BLaER1 (cell line): ENCODE results near the gene GREM1.

ENCODE experiments used
- H3K27ac ChIP-seq: shearing (Covaris generic); formaldehyde crosslinking; 2 replicates; pipeline ENCODE4 v1.8.1; 2022
- H3K27me3 ChIP-seq: shearing (Covaris generic); formaldehyde crosslinking; 2 replicates; pipeline ENCODE4 v1.8.1; 2022
- H3K36me3 ChIP-seq: shearing (Covaris generic); formaldehyde crosslinking; 2 replicates; pipeline ENCODE4 v1.8.1; 2022
- H3K4me1 ChIP-seq: shearing (Covaris generic); formaldehyde crosslinking; 2 replicates; pipeline ENCODE4 v1.8.1; 2022
- H3K4me2 ChIP-seq: shearing (Covaris generic); formaldehyde crosslinking; 2 replicates; pipeline ENCODE4 v1.8.1; 2022
- H3K4me3 ChIP-seq: shearing (Covaris generic); formaldehyde crosslinking; 2 replicates; pipeline ENCODE4 v1.8.1; 2022
- H3K9ac ChIP-seq: shearing (Covaris generic); formaldehyde crosslinking; 2 replicates; pipeline ENCODE4 v1.8.1; 2022
- H3K9me3 ChIP-seq: shearing (Covaris generic); formaldehyde crosslinking; 2 replicates; pipeline ENCODE4 v1.8.1; 2022
- H4K20me1 ChIP-seq: shearing (Covaris generic); formaldehyde crosslinking; 2 replicates; pipeline ENCODE4 v1.8.1; 2022
- Cebpa-rat ChIP-seq: shearing (Covaris generic); IDR thresholded peaks from 2 replicates; pipeline ENCODE4 v1.8.1; 2022

Gene GREM1

DNA sequence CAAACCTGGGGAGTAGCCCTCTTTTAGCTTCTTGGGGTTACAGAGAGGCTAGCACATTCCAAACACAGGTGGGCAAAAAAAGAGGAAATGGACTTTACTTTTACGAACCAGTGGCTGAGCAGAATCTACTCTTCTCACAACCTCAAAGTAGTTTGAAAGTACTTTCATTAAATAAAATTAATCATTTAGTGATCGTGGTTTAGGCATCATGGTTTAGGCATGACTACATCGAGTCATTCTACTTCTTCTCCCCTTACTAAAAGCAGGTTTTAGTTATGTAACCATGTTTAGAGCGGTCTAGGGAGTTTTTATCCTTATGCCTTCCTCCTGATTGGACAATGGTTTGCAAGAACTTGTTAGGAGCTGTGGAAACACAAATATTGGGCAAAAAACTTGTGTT, 2.5 kb upstream of the GREM1 start:
- Histone ChIP-seq H3K36me3 (no peaks in the 10 kb centered on the region), H3K4me3 (no peak overlapping the region), H3K4me1 (peaks cover 37% of the 10 kb centered on the region), H4K20me1 (peaks cover 27% of the 10 kb centered on the region), H3K4me2 (no peak overlapping the region), H3K27me3 (peaks cover 59% of the 10 kb centered on the region), H3K9me3 (no peaks in the 10 kb centered on the region), H3K9ac (no peak overlapping the region), H3K27ac (no peak overlapping the region)
- no peak for TF ChIP-seq Cebpa-rat

DNA sequence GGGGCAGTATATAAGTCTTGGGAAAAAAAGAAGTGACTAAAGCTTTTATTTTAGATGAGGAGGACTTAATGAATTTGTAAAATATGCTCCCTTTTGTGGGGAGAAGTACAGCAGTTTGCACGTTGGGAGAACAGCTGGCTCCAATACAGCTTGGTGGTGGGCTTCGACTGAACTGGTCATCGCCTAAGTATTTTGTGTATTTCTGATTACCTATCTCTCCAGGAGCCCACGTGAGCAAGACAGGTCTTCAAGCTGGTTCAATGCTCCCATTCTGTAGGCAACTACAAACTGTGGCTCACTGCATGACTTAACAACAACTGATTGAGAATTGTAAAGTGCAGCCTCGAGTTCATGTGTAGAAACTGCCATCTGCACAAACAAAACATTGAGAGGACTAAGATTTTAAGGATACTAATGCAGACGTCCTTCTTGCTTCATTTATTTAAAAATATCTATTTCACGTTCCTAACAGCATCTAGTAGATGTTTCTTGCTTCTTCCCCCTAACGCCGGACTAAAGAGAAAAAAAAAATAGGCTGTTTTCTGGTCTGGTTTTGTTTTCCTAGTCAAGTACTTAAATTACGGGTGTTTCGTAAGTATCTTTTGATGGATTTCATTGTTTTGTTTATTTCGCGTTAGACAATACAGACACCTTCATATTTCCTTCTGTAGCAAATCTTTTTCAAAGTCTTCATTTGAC, 1.4 kb upstream of the GREM1 start:
- peaks cover 70% of the 10 kb centered on the region for H3K27me3 ChIP-seq
- no peak for TF ChIP-seq Cebpa-rat
- H3K9ac ChIP-seq, result no peak overlapping the region
- peak overlapping the region; percentile 63; the same call in 1 of the 2 replicates for H3K4me3 ChIP-seq
- H3K36me3 ChIP-seq, result no peaks in the 10 kb centered on the region
- H3K4me2 ChIP-seq, result peak overlapping the region; percentile 89
- no peak overlapping the region for H3K27ac ChIP-seq
- H4K20me1 ChIP-seq, result peaks cover 27% of the 10 kb centered on the region
- H3K9me3 ChIP-seq, result peaks cover 4% of the 10 kb centered on the region; the same call in 1 of the 2 replicates
- peaks cover 37% of the 10 kb centered on the region for H3K4me1 ChIP-seq

DNA sequence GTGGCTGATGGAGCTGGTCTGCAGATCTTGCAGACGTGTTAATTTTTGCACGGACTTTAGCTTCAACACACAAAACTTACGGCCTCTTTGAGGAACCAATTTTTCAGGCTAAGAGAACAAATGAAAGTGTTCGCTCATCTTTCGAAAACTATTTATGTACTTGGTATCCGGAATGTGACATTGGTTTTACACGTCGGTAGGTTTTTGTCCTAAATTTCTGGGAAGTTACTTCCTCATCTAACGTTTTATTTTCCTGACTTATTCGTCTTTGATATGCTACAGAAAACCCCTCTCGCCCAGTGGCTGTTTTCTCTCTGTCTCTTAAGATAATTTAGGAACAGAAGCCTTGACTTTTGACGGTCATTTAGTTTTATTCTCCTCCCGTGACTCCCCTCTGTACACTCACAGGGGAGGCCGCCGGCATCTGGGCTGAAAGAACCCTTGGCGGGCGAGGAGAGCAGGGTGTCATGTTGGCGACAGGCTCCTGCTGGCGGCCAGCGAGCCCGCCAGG, 834 bp upstream of the GREM1 start:
- Histone ChIP-seq H3K4me1 (peaks cover 37% of the 10 kb centered on the region), H3K27me3 (peaks cover 76% of the 10 kb centered on the region), H3K4me3 (peak overlapping the region; percentile 63), H3K27ac (no peak overlapping the region), H3K9me3 (peaks cover 4% of the 10 kb centered on the region; the same call in 1 of the 2 replicates), H3K4me2 (peak overlapping the region; percentile 89), H3K36me3 (no peaks in the 10 kb centered on the region), H3K9ac (no peak overlapping the region; the same call in 1 of the 2 replicates), H4K20me1 (peaks cover 27% of the 10 kb centered on the region)
- no peak for TF ChIP-seq Cebpa-rat

DNA sequence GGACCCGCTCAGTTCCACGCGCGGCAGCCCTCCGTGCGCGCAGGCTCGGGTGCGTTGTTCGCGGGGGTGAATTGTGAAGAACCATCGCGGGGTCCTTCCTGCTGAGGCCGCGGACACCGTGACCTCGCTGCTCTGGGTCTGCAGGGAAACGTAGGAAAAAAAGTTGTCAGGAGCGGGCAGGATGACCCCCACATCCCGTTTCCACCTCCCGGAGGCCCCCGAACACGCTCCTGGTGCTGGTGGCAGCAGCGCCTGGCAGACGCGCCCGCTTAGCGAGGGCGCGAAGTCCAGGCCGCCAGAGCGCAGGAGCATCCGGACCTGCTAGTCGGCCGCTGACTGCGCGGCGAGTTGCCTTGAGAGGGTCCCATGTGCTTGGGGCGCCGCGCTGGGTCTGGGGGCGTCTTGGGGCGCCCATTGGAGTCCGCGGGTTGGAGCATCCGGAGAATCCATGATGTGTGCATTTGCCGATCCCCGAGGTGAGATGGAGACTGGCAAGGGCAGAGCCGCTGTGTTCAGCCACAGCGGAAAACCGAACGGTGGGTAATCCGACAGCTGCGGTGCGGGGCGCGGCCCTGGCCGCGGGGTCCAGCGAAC, 520 bp downstream of the GREM1 start:
- Histone ChIP-seq H3K27ac (no peak overlapping the region), H3K9me3 (peaks cover 4% of the 10 kb centered on the region; the same call in 1 of the 2 replicates), H3K4me2 (peak overlapping the region; percentile 89), H4K20me1 (peaks cover 27% of the 10 kb centered on the region), H3K27me3 (peaks cover 83% of the 10 kb centered on the region), H3K4me3 (peak overlapping the region; percentile 63), H3K9ac (no peak overlapping the region; the same call in 1 of the 2 replicates), H3K4me1 (peaks cover 37% of the 10 kb centered on the region), H3K36me3 (no peaks in the 10 kb centered on the region)
- no peak for TF ChIP-seq Cebpa-rat

DNA sequence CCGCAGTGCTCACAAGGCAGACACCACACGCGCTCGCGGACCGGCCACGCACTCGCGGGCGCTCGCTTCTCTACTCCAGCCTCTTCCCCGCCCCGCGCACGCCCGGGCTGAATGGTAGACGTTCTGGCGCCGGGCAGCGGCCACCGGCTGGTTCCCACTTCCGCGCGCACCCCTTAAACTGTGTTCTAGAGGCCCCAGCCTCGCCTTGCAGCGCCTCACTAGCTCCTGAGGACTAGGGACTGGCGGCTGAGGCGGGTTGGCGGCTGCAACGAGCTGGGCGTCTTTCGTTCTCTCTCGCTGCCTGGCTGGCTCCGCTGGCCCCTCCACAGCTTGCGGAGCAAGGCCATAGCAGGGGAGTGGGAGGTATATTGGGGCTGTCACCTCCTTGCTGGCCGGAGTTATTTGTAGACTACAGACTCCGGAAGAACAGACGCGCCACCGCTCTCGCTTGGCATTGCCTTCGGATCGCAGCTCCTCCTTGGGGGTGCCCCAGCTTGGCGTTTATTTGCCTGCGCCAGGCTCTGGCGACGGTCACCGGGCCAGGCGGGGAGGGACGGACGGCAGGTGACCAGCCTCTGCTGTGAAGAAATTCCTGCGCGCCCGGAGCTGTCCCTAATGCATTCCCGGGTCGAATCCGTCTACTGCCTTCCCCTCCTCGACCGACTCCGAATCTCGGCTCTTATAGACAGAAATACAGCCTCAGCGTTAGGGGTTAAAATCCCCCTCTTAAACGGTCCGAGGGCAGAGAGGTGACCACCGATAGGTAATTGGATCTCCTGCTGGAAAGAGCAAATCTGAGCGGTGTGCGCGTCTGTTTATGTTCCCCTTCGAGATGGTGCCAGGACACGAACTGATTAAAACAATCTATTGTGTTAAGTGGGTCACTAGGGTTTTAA, 1.3 kb downstream of the GREM1 start:
- H3K4me1 ChIP-seq, result peaks cover 37% of the 10 kb centered on the region
- no peaks in the 10 kb centered on the region for H3K36me3 ChIP-seq
- H3K27me3 ChIP-seq, result peaks cover 83% of the 10 kb centered on the region
- no peak for TF ChIP-seq Cebpa-rat
- H3K9me3 ChIP-seq, result peaks cover 4% of the 10 kb centered on the region; the same call in 1 of the 2 replicates
- H3K4me2 ChIP-seq, result peak overlapping the region; percentile 89
- H3K27ac ChIP-seq, result no peak overlapping the region
- H3K9ac ChIP-seq, result no peak overlapping the region
- peaks cover 27% of the 10 kb centered on the region for H4K20me1 ChIP-seq
- H3K4me3 ChIP-seq, result peak overlapping the region; percentile 63

DNA sequence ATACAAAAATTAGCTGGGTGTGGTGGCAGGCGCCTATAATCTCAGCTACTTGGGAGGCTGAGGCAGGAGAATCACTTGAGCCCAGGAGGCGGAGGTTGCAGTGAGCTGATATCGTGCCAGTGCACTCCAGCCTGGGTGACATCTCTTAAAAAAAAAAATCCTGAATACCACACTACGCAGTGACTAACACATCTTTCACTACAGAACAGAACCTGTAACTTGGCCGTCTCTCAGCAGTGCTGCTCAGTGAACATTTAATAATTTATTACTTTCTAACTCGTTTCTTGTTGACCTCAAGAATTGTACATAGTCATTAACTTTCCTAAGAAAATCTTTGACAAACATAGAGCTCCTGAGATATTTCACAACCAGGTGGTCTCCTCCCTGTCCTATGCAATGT, 3.8 kb downstream of the GREM1 start:
- H3K4me2 ChIP-seq, result no peak overlapping the region
- no peak overlapping the region for H3K4me3 ChIP-seq
- H4K20me1 ChIP-seq, result peaks cover 27% of the 10 kb centered on the region
- peaks cover 61% of the 10 kb centered on the region for H3K27me3 ChIP-seq
- H3K9ac ChIP-seq, result no peak overlapping the region
- peaks cover 7% of the 10 kb centered on the region for H3K9me3 ChIP-seq
- TF ChIP-seq Cebpa-rat, result no peak
- no peak overlapping the region for H3K27ac ChIP-seq
- H3K36me3 ChIP-seq, result no peaks in the 10 kb centered on the region
- H3K4me1 ChIP-seq, result peaks cover 28% of the 10 kb centered on the region

DNA sequence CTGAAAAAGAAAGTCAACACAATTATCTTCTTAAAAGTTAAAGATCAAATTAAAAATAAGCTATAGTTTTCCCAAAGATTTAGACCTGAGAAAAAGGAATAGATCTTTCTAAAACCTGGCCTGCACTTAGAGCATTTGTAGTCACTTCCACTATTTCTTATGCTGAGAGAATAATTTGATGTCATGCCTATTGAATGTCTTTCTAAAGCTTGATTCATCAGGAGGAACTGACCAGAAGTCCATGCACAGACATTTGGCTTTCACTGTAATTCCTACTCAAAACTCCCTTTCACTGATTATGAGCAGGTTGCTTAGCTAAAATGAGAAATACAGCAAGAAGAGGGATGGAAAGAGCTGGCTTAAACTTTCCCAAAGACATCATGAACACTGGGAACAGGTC, 4.3 kb downstream of the GREM1 start:
- Histone ChIP-seq H3K9ac (no peak overlapping the region), H3K9me3 (peaks cover 7% of the 10 kb centered on the region), H3K27ac (no peak overlapping the region), H3K27me3 (peaks cover 55% of the 10 kb centered on the region), H3K36me3 (no peaks in the 10 kb centered on the region), H3K4me3 (no peak overlapping the region), H3K4me2 (no peak overlapping the region), H4K20me1 (peaks cover 25% of the 10 kb centered on the region), H3K4me1 (peaks cover 22% of the 10 kb centered on the region)
- no peak for TF ChIP-seq Cebpa-rat

DNA sequence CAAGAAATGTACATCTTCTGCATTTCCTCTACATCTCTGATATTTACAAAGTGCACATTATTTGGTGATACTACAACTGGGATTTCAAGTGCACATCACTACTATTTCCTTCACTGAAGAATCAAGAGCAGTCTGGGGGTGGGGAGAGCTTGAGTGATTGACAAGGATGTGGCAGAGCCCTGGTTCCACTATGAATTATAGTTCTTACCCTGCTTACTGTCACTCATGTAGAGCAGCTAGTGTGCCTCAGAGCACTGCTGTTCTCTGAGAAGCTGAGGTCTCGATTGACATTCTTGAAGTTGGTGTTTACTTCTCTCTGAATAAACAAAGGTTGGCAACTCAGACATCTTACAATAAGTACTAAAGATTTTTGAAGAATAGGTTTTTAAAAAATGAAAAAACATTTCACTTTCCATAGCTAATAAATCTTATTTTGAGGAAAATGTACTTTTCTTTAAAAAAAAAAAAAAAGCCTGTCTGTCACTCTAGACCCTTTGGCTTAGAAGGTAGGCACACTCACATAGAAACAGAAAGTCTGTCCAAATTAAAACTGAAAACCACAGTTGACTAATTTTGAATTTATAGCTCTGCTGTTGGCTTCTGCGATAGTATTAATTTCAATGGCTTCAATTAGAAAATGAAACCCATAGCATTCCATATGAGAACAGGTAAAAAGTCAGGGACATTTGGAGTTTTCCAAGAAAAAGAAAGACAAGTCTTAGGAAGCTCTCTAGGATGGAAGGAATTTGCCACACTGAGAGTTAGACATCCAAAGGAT, 5.6 kb downstream of the GREM1 start:
- Histone ChIP-seq H4K20me1 (peaks cover 14% of the 10 kb centered on the region), H3K9me3 (peaks cover 9% of the 10 kb centered on the region), H3K9ac (no peak overlapping the region), H3K4me3 (no peak overlapping the region), H3K4me2 (no peak overlapping the region), H3K27me3 (peaks cover 43% of the 10 kb centered on the region), H3K36me3 (no peaks in the 10 kb centered on the region), H3K4me1 (peaks cover 10% of the 10 kb centered on the region), H3K27ac (no peak overlapping the region)
- TF ChIP-seq Cebpa-rat, result no peak
